ENCODE data around the gene ITSN1.

DNA sequence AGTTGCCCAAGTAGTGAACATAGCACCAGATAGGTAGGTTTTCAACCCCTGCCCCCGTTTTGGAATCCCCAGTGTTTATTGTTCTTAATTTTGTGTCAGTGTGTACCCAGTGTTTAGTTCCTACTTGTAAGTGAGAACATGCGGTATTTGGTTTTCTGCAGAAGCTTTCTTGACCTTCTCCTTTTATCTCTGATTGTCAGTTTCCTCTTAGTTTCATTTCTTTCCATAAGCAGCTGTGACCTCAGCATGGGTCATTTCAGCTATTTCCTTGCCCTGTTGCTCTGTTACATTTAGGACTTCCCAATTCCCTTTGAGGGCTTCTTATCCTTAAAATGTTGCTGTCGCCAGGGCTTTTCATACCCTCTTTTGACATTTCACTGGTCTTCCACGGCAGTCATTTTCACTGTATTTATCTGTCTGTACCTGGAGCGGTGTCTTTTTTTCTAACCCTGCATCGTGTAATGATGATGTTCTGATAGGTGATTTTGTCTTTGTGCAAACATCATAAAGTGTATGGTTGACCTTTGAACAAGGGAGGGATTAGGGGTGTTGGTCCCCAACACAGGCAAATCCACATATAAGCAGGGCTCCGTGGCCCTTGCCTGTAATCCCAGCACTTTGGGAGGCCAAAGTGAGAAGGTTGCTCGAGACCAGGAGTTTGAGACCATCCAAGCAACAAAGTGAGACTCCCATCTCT, 15.0 kb downstream of the ITSN1 start:
- TF ChIP-seq POLR2AphosphoS5 (IDR thresholded peaks at IDR 0.05; ENCODE audit: low read depth, low read length) (no peak), TAF1 (IDR thresholded peaks at IDR 0.05; ENCODE audit: borderline replicate concordance, insufficient read depth, low read length) (no peak), SIN3A (IDR thresholded peaks at IDR 0.05; ENCODE audit: borderline replicate concordance, insufficient read depth, low read length) (no peak), FOXP2 (optimal IDR thresholded peaks at IDR 0.05; ENCODE audit: borderline replicate concordance, extremely low read depth, extremely low read length, insufficient read depth) (no peak)
- TF ChIP-seq, protein P1, sequence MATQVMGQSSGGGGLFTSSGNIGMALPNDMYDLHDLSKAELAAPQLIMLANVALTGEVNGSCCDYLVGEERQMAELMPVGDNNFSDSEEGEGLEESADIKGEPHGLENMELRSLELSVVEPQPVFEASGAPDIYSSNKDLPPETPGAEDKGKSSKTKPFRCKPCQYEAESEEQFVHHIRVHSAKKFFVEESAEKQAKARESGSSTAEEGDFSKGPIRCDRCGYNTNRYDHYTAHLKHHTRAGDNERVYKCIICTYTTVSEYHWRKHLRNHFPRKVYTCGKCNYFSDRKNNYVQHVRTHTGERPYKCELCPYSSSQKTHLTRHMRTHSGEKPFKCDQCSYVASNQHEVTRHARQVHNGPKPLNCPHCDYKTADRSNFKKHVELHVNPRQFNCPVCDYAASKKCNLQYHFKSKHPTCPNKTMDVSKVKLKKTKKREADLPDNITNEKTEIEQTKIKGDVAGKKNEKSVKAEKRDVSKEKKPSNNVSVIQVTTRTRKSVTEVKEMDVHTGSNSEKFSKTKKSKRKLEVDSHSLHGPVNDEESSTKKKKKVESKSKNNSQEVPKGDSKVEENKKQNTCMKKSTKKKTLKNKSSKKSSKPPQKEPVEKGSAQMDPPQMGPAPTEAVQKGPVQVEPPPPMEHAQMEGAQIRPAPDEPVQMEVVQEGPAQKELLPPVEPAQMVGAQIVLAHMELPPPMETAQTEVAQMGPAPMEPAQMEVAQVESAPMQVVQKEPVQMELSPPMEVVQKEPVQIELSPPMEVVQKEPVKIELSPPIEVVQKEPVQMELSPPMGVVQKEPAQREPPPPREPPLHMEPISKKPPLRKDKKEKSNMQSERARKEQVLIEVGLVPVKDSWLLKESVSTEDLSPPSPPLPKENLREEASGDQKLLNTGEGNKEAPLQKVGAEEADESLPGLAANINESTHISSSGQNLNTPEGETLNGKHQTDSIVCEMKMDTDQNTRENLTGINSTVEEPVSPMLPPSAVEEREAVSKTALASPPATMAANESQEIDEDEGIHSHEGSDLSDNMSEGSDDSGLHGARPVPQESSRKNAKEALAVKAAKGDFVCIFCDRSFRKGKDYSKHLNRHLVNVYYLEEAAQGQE (IDR thresholded peaks at IDR 0.05; ENCODE audit: insufficient read depth in 1 of 2, low read depth in 2 of 2, low read length in 2 of 2) = no peak

All from PFSK-1 (cell line).